ENCODE measurements around the gene BORCS6.

DNA sequence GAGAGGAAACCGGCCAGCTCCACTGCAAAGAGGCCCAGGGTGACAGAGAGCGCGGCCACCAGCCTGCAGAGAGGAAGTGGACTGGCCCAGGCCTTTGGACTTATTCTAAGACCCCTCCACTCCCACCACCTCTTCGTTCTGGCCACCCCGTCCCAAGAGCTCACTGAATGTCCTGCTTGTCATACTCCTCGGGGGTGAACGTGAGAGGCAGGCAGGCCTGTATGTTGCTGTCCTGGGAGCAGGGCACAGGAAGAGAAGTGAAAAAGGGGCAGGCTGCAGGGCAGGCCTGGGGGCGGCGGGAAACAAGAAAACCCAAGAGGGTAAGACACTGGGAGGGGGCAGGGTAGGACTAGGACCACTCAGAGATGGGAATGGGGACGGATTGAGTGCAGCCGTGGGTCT, 14.2 kb downstream of the BORCS6 start:
- TF ChIP-seq, protein P1, sequence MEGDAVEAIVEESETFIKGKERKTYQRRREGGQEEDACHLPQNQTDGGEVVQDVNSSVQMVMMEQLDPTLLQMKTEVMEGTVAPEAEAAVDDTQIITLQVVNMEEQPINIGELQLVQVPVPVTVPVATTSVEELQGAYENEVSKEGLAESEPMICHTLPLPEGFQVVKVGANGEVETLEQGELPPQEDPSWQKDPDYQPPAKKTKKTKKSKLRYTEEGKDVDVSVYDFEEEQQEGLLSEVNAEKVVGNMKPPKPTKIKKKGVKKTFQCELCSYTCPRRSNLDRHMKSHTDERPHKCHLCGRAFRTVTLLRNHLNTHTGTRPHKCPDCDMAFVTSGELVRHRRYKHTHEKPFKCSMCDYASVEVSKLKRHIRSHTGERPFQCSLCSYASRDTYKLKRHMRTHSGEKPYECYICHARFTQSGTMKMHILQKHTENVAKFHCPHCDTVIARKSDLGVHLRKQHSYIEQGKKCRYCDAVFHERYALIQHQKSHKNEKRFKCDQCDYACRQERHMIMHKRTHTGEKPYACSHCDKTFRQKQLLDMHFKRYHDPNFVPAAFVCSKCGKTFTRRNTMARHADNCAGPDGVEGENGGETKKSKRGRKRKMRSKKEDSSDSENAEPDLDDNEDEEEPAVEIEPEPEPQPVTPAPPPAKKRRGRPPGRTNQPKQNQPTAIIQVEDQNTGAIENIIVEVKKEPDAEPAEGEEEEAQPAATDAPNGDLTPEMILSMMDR (IDR thresholded peaks at IDR 0.05): no peak
- TF ChIP-seq, protein P2, sequence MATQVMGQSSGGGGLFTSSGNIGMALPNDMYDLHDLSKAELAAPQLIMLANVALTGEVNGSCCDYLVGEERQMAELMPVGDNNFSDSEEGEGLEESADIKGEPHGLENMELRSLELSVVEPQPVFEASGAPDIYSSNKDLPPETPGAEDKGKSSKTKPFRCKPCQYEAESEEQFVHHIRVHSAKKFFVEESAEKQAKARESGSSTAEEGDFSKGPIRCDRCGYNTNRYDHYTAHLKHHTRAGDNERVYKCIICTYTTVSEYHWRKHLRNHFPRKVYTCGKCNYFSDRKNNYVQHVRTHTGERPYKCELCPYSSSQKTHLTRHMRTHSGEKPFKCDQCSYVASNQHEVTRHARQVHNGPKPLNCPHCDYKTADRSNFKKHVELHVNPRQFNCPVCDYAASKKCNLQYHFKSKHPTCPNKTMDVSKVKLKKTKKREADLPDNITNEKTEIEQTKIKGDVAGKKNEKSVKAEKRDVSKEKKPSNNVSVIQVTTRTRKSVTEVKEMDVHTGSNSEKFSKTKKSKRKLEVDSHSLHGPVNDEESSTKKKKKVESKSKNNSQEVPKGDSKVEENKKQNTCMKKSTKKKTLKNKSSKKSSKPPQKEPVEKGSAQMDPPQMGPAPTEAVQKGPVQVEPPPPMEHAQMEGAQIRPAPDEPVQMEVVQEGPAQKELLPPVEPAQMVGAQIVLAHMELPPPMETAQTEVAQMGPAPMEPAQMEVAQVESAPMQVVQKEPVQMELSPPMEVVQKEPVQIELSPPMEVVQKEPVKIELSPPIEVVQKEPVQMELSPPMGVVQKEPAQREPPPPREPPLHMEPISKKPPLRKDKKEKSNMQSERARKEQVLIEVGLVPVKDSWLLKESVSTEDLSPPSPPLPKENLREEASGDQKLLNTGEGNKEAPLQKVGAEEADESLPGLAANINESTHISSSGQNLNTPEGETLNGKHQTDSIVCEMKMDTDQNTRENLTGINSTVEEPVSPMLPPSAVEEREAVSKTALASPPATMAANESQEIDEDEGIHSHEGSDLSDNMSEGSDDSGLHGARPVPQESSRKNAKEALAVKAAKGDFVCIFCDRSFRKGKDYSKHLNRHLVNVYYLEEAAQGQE (IDR thresholded peaks at IDR 0.05; ENCODE audit: insufficient read depth in 1 of 2, low read depth in 2 of 2, low read length in 1 of 2): no peak
- TF ChIP-seq POLR2AphosphoS5 (IDR thresholded peaks at IDR 0.05; ENCODE audit: low read depth, low read length) (no peak), SIN3A (IDR thresholded peaks at IDR 0.05; ENCODE audit: borderline replicate concordance, insufficient read depth, low read depth, low read length) (no peak), TCF7L2 (IDR thresholded peaks at IDR 0.05; ENCODE audit: low read depth, low read length) (no peak)

Measured in Panc1 (cell line).